HepG2 (cell line): Measurements from ENCODE around the gene ZNF322. TPM values are rescaled to one million over a fixed set of nuclear protein-coding genes. Genes with fewer than 3 reads are reported as not detected.
A peak's percentile ranks its signal among the peaks of the same experiment; 100 is the strongest.

ENCODE experiments used
- CHCHD3 ChIP-seq: sonication (generic); formaldehyde crosslinking; IDR thresholded peaks from 2 replicates; pipeline ENCODE4 v1.8.0; 2022; ENCODE audit warnings: mild to moderate bottlenecking, missing genetic modification reagents, moderate library complexity
- CREB1 ChIP-seq, 2 experiments: fragments of 450-650 bp in 1 of 2; IDR thresholded peaks; 2 replicates each; pipeline ENCODE4 v1.6.1; 2016 to 2017; ENCODE audit warnings: control low read depth in 1 of 2, mild to moderate bottlenecking in 1 of 2, missing compliant biosample characterization in 1 of 2, missing genetic modification characterization in 1 of 2
- GATAD2A ChIP-seq: IDR thresholded peaks from 2 replicates; pipeline ENCODE4 v1.6.1; 2016
- HBP1 ChIP-seq: IDR thresholded peaks from 2 replicates; pipeline ENCODE4 v1.6.1; 2016; ENCODE audit warnings: low read depth, control low read depth
- HOXA7 ChIP-seq: sonication (generic); formaldehyde crosslinking; IDR thresholded peaks from 2 replicates; pipeline ENCODE4 v1.8.1; 2022; ENCODE audit warnings: mild to moderate bottlenecking, missing genetic modification reagents, moderate library complexity
- MXI1 ChIP-seq: IDR thresholded peaks from 3 replicates; pipeline ENCODE4 v1.6.1; 2012; ENCODE audit warnings: low read depth, low read length, inconsistent platforms, borderline replicate concordance
- NFE2 ChIP-seq: sonication (generic); formaldehyde crosslinking; IDR thresholded peaks from 2 replicates; pipeline ENCODE4 v1.4.0; 2020; ENCODE audit warnings: missing genetic modification reagents
- RFXANK ChIP-seq: IDR thresholded peaks from 2 replicates; pipeline ENCODE4 v1.6.1; 2016
- SIX1 ChIP-seq: sonication (generic); formaldehyde crosslinking; IDR thresholded peaks from 2 replicates; pipeline ENCODE4 v1.4.0; 2020; ENCODE audit warnings: missing genetic modification reagents, borderline replicate concordance
- STAG1 ChIP-seq: sonication (generic); formaldehyde crosslinking; IDR thresholded peaks from 2 replicates; pipeline ENCODE4 v1.4.0; 2020; ENCODE audit warnings: missing genetic modification reagents
- YY1 ChIP-seq: IDR thresholded peaks from 2 replicates; pipeline ENCODE4 v1.6.1; 2011; ENCODE audit warnings: low read length, low read depth, moderate library complexity, mild to moderate bottlenecking; ENCODE audit not compliant: insufficient read depth, insufficient replicate concordance
- ZNF17 ChIP-seq: sonication (generic); formaldehyde crosslinking; IDR thresholded peaks from 2 replicates; pipeline ENCODE4 v1.5.0; 2020; ENCODE audit warnings: mild to moderate bottlenecking, missing genetic modification reagents
- ZNF253 ChIP-seq: sonication (generic); formaldehyde crosslinking; IDR thresholded peaks from 2 replicates; pipeline ENCODE4 v1.8.0; 2022; ENCODE audit warnings: mild to moderate bottlenecking, missing genetic modification reagents, borderline replicate concordance
- ZNF296 ChIP-seq: sonication (generic); formaldehyde crosslinking; conservative IDR thresholded peaks from 2 replicates; pipeline ENCODE4 v1.5.0; 2020; ENCODE audit warnings: mild to moderate bottlenecking, missing genetic modification reagents
- ZNF333 ChIP-seq: sonication (generic); formaldehyde crosslinking; IDR thresholded peaks from 2 replicates; pipeline ENCODE4 v1.4.0; 2020; ENCODE audit warnings: mild to moderate bottlenecking, missing genetic modification reagents, borderline replicate concordance
- ZNF484 ChIP-seq: sonication (generic); formaldehyde crosslinking; IDR thresholded peaks from 2 replicates; pipeline ENCODE4 v1.5.1; 2020; ENCODE audit warnings: mild to moderate bottlenecking, low read depth, missing genetic modification reagents, borderline replicate concordance
- ZNF891 ChIP-seq: sonication (generic); formaldehyde crosslinking; IDR thresholded peaks from 2 replicates; pipeline ENCODE4 v1.5.0; 2020; ENCODE audit warnings: mild to moderate bottlenecking, missing genetic modification reagents
- polyA plus RNA-seq, 8 experiments: library from polyadenylated mRNA; depleted of rRNA in 3 of 8; stranded (reverse) in 7 of 8; unstranded in 1 of 8; fragments of >200 nt; fragmentation: Illumina TruSeq in 4 of 8; extraction: Trizol in 4 of 8; gene quantifications; 2 replicates each; pipeline versions ENCODE4 v1.2.1 to v1.2.3, GENCODE V29; 2011 to 2016; ENCODE audit warnings: low read depth in 4 of 8, missing spikeins in 1 of 8, mixed read lengths in 1 of 8; ENCODE audit not compliant: insufficient read depth in 1 of 8
- total RNA-seq, 5 experiments: library from RNA; depleted of rRNA; stranded (reverse); fragments of >200 nt; fragmentation: Illumina TruSeq; extraction: Trizol; gene quantifications; 2 replicates each; pipeline ENCODE4 v1.2.3, GENCODE V29; 2016; ENCODE audit warnings: low read depth in 1 of 5
- TF ChIP-seq, protein P1 (sequence below): sonication (generic); formaldehyde crosslinking; IDR thresholded peaks from 2 replicates; pipeline ENCODE4 v1.4.0; 2020; ENCODE audit warnings: missing genetic modification reagents, borderline replicate concordance
- TF ChIP-seq, protein P2 (sequence below): sonication (generic); formaldehyde crosslinking; IDR thresholded peaks from 2 replicates; pipeline ENCODE4 v1.5.0; 2020; ENCODE audit warnings: missing genetic modification reagents

ZNF322 gene
- total and polyA plus RNA-seq, 2 of the 13 experiments (the other 11 are each of a cell fraction or from before 2014, with no cell fraction given), result 8.3 to 22.8 TPM

DNA sequence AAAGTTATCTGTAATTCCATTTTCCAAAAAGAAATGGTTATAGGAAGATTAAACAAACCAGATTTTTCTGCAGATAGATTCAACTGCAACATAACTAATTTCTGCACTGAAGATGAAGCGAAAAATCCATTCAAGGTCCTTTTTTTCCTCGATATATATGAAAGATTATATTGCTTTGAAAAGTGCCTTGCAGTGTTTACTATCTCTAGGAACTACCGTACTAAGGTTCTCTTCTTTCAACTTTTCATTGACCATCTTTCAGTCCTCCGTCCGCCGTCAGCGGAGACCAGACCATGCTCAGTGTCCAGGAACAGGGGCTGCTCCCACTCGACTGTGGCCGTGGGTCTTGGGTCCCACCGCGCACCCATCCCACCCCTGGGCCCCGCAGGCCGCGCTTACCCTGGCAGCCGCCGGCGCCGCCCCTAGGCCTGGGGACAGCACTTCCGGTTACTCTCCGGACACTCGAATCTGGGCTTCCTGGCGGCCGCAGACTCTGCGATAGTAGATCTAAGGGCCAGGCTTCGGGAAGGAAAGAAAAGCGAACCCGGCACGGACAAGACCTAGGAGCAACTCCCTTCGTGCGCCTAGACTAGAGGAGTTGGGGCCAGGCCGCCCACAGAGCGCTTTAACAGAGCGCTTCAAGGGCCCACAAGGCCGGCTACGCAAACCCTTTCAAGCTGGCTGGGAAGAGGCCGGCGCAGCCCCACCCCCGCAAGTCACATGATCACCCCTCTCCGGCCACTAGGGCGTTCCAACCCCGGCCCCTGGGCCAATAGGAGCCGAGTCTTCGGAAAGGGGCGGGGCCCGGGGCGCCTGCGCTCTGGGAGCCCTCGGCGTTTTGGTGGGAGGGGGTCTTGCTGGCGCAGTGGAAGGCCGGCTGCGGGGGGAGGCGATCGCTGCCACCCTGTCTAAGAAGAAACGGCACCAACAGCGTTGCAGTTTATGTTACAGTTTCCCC lies at the start of gene ZNF322 (continued):
- TF ChIP-seq ZNF333 (CRISPR knock-in tag) (peak; percentile 16; the same call in 1 of the 2 replicates), CREB1 (IDR thresholded peaks at IDR 0.05) (no peak), CREB1 (CRISPR knock-in tag; IDR thresholded peaks at IDR 0.05) (peak; percentile 69), CHCHD3 (no peak), MXI1 (no peak), NFE2 (CRISPR knock-in tag) (no peak), ZNF253 (no peak), STAG1 (CRISPR knock-in tag) (0 out of 2 replicates have a peak, but pooled peaks have one; percentile 3), GATAD2A (CRISPR knock-in tag) (peak; percentile 47; the same call in 1 of the 2 replicates), ZNF17 (CRISPR knock-in tag) (no peak), SIX1 (no peak), HOXA7 (CRISPR knock-in tag) (no peak), YY1 (peak; percentile 36), ZNF296 (no peak), HBP1 (no peak), RFXANK (CRISPR knock-in tag) (no peak), ZNF484 (CRISPR knock-in tag) (no peak), ZNF891 (CRISPR knock-in tag) (peak; percentile 94)
- TF ChIP-seq, protein P1, sequence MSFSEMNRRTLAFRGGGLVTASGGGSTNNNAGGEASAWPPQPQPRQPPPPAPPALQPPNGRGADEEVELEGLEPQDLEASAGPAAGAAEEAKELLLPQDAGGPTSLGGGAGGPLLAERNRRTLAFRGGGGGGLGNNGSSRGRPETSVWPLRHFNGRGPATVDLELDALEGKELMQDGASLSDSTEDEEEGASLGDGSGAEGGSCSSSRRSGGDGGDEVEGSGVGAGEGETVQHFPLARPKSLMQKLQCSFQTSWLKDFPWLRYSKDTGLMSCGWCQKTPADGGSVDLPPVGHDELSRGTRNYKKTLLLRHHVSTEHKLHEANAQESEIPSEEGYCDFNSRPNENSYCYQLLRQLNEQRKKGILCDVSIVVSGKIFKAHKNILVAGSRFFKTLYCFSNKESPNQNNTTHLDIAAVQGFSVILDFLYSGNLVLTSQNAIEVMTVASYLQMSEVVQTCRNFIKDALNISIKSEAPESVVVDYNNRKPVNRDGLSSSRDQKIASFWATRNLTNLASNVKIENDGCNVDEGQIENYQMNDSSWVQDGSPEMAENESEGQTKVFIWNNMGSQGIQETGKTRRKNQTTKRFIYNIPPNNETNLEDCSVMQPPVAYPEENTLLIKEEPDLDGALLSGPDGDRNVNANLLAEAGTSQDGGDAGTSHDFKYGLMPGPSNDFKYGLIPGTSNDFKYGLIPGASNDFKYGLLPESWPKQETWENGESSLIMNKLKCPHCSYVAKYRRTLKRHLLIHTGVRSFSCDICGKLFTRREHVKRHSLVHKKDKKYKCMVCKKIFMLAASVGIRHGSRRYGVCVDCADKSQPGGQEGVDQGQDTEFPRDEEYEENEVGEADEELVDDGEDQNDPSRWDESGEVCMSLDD (CRISPR knock-in tag), result no peak
- TF ChIP-seq, protein P2, sequence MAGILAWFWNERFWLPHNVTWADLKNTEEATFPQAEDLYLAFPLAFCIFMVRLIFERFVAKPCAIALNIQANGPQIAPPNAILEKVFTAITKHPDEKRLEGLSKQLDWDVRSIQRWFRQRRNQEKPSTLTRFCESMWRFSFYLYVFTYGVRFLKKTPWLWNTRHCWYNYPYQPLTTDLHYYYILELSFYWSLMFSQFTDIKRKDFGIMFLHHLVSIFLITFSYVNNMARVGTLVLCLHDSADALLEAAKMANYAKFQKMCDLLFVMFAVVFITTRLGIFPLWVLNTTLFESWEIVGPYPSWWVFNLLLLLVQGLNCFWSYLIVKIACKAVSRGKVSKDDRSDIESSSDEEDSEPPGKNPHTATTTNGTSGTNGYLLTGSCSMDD (CRISPR knock-in tag), result no peak
